CD8-positive, alpha-beta memory T cell (primary cell): Measurements from ENCODE around the gene PLEKHA3. TPM values are rescaled to one million over a fixed set of nuclear protein-coding genes. Genes with fewer than 3 reads are reported as not detected.
A peak's percentile ranks its signal among the peaks of the same experiment; 100 is the strongest.
"Not testable (repeated sequence)": the region's sequence is repeated elsewhere in the genome, so short reads cannot be mapped to it uniquely, and the experiment has no call there.

Source experiments
- CTCF ChIA-PET: fragments of 350-600 bp; sonication (Branson Sonifier 250); formaldehyde crosslinking; loops from one replicate; lab custom pipeline; 2021; ENCODE audit warnings: antibody characterized with exemption; lab: Charles Lee
- POLR2A ChIA-PET: fragments of 350-600 bp; sonication (Branson Sonifier 250); formaldehyde crosslinking; loops from one replicate; lab custom pipeline; 2021; ENCODE audit warnings: antibody characterized with exemption; lab: Charles Lee
- DNase-seq, 5 donors: peaks; one replicate each; pipeline versions ENCODE4 v3.0.0 to v3.0.0-alpha.2; 2020 to 2022; ENCODE audit warnings: mixed read lengths in 1 of 5
- H3K27ac ChIP-seq: one replicate; pipeline ENCODE4 v1.7.0; 2013; ENCODE audit warnings: low read depth, mild to moderate bottlenecking, low read length, moderate library complexity
- H3K27me3 ChIP-seq: 2 replicates; pipeline ENCODE4 v1.7.0; 2013; ENCODE audit warnings: low read length, mild to moderate bottlenecking; ENCODE audit not compliant: insufficient read depth, poor library complexity, severe bottlenecking
- H3K36me3 ChIP-seq: 2 replicates; pipeline ENCODE4 v1.7.0; 2013; ENCODE audit warnings: mild to moderate bottlenecking, low read length, moderate library complexity; ENCODE audit not compliant: insufficient read depth
- H3K4me1 ChIP-seq: 2 replicates; pipeline ENCODE4 v1.7.0; 2013; ENCODE audit warnings: mild to moderate bottlenecking, low read length, moderate library complexity; ENCODE audit not compliant: insufficient read depth
- H3K4me3 ChIP-seq: 2 replicates; pipeline ENCODE4 v1.7.0; 2013; ENCODE audit warnings: mild to moderate bottlenecking, low read length
- H3K9me3 ChIP-seq: 2 replicates; pipeline ENCODE4 v1.7.0; 2013; ENCODE audit warnings: mild to moderate bottlenecking, low read length
- H3K27ac Mint-ChIP-seq, 8 donors: one replicate each; pipeline ENCODE4 v1.8.0; 2020 to 2021; ENCODE audit warnings: mixed read lengths in 8 of 8, mild to moderate bottlenecking in 6 of 8, inconsistent platforms in 3 of 8, moderate library complexity in 3 of 8
- H3K27me3 Mint-ChIP-seq, 2 donors: one replicate each; pipeline ENCODE4 v1.8.0; 2020 to 2021; ENCODE audit warnings: mixed read lengths in 2 of 2, mild to moderate bottlenecking in 1 of 2, moderate library complexity in 1 of 2
- H3K36me3 Mint-ChIP-seq, 3 donors: one replicate each; pipeline ENCODE4 v1.8.0; 2020 to 2021; ENCODE audit warnings: mixed read lengths in 3 of 3, inconsistent platforms in 1 of 3, mild to moderate bottlenecking in 1 of 3
- H3K4me1 Mint-ChIP-seq, 3 donors: one replicate each; pipeline ENCODE4 v1.8.0; 2020 to 2021; ENCODE audit warnings: mixed read lengths in 3 of 3, inconsistent platforms in 1 of 3, mild to moderate bottlenecking in 1 of 3
- H3K4me3 Mint-ChIP-seq, 7 donors: one replicate each; pipeline ENCODE4 v1.8.0; 2020 to 2021; ENCODE audit warnings: mixed read lengths in 7 of 7, mild to moderate bottlenecking in 6 of 7, moderate library complexity in 4 of 7, inconsistent platforms in 2 of 7
- H3K9me3 Mint-ChIP-seq, 5 donors: one replicate each; pipeline ENCODE4 v1.8.0; 2020 to 2022; ENCODE audit warnings: mixed read lengths in 5 of 5, mild to moderate bottlenecking in 3 of 5, moderate library complexity in 2 of 5, inconsistent platforms in 1 of 5
- polyA plus RNA-seq: library from polyadenylated mRNA; unstranded; fragments of 300-500 nt; fragmentation: Illumina TruSeq; gene quantifications from one replicate; pipeline ENCODE4 v1.2.3, GENCODE V29; 2021
- total RNA-seq, 2 experiments: library from RNA; stranded (reverse); gene quantifications; one replicate each; pipeline ENCODE4 v1.2.3, GENCODE V29; 2021

The PLEKHA3 gene
- total and polyA plus RNA-seq, 3 experiments from 2014 or later: 25.1 to 34.9 (median 28.1) TPM

- H3K4me3 ChIP-seq: peak within 1 kb of the TSS; percentile 64
- no peaks in the 10 kb centered on the region for H3K9me3 Mint-ChIP-seq
- H3K27me3 Mint-ChIP-seq: peaks cover 0 to 2% of the 10 kb centered on the region in 2 donors
- H3K27me3 ChIP-seq: no peaks in the 10 kb centered on the region
- no peaks in the 10 kb centered on the region for H3K9me3 ChIP-seq
- H3K27ac Mint-ChIP-seq: peak within 1 kb of the TSS; percentile 91 to 97 (median 96)
- H3K4me3 Mint-ChIP-seq: peak within 1 kb of the TSS; percentile 86 to 96 (median 89)
- H3K4me1 Mint-ChIP-seq: peaks cover 27 to 38% (median 31%) of the 10 kb centered on the region in 3 donors
- POLR2A ChIA-PET: interaction anchor here (0.6 to 2.7 kb wide), 9 partner anchors 9 to 72 kb away, joined by 3 to 25 read pairs (median 4); no protein-coding TSS in a partner anchor
- peak; percentile 93 to 96 (median 95) for DNase-seq
- peaks cover 12% of the 10 kb centered on the region for H3K36me3 ChIP-seq
- peak within 1 kb of the TSS; percentile 88 for H3K27ac ChIP-seq
- CTCF ChIA-PET: interaction anchor here (0.7 to 3.2 kb wide), 8 partner anchors 16 to 339 kb away, joined by 3 to 27 read pairs (median 4); partner anchors contain the start of genes PLEKHA3 and RBM45
- H3K36me3 Mint-ChIP-seq: peaks cover 0 to 32% (median 11%) of the 10 kb centered on the region in 3 donors
- H3K4me1 ChIP-seq: peaks cover 25% of the 10 kb centered on the region
These were observed 29.3 kb upstream of the PLEKHA3 start, which contains the start of the genes PJVK and PRKRA for GRCh38 chr2:178450774-178451525. Gene PJVK (plus strand): TSS chr2:178451378. CDS start chr2:178453410, 2,032 bp downstream. Gene PRKRA (minus strand): TSS chr2:178451175. CDS start chr2:178451030, 145 bp downstream.

GRCh38 chr2:178452334-178452733 is 27.9 kb upstream of the PLEKHA3 start:
- Histone ChIP-seq H3K4me3 (no peak overlapping the region), H3K27me3 (no peaks in the 10 kb centered on the region), H3K4me1 (peaks cover 25% of the 10 kb centered on the region), H3K27ac (no peak overlapping the region), H3K9me3 (no peaks in the 10 kb centered on the region), H3K36me3 (peaks cover 12% of the 10 kb centered on the region)
- ChIA-PET CTCF (interaction anchor here (0.7 kb wide), 1 partner anchor 72 kb away, joined by 3 read pairs; no protein-coding TSS in a partner anchor), POLR2A (interaction anchor here (1.7 kb wide), 1 partner anchor 24 kb away, joined by 5 read pairs; no protein-coding TSS in a partner anchor)
- peak overlapping the region in 4 of 8 donors; percentile 6 to 96 (median 44) for H3K27ac Mint-ChIP-seq
- no peak for DNase-seq
- H3K9me3 Mint-ChIP-seq: no peaks in the 10 kb centered on the region
- H3K36me3 Mint-ChIP-seq: peaks cover 0 to 23% (median 11%) of the 10 kb centered on the region in 3 donors
- peaks cover 27 to 35% (median 31%) of the 10 kb centered on the region in 3 donors for H3K4me1 Mint-ChIP-seq
- H3K4me3 Mint-ChIP-seq: peak overlapping the region in 5 of 7 donors; percentile 51 to 96 (median 89)
- peaks cover 0 to 3% of the 10 kb centered on the region in 2 donors for H3K27me3 Mint-ChIP-seq

GRCh38 chr2:178452870-178453269 is 27.4 kb upstream of the PLEKHA3 start:
- peaks cover 11% of the 10 kb centered on the region for H3K36me3 ChIP-seq
- Mint-ChIP-seq H3K27me3 (peaks cover 0 to 6% of the 10 kb centered on the region in 2 donors), H3K4me1 (peaks cover 26 to 33% (median 29%) of the 10 kb centered on the region in 3 donors), H3K36me3 (peaks cover 0 to 20% (median 10%) of the 10 kb centered on the region in 3 donors), H3K4me3 (peak overlapping the region in 1 of 7 donors; percentile 76), H3K27ac (peak overlapping the region in 1 of 8 donors; percentile 96), H3K9me3 (no peaks in the 10 kb centered on the region)
- ChIA-PET POLR2A (no interaction called here), CTCF (no interaction called here)
- no peak overlapping the region for H3K27ac ChIP-seq
- H3K4me3 ChIP-seq: no peak overlapping the region
- peaks cover 25% of the 10 kb centered on the region for H3K4me1 ChIP-seq
- H3K27me3 ChIP-seq: no peaks in the 10 kb centered on the region
- no peak for DNase-seq
- no peaks in the 10 kb centered on the region for H3K9me3 ChIP-seq

GRCh38 chr2:178455947-178456346 is 24.3 kb upstream of the PLEKHA3 start:
- Mint-ChIP-seq H3K4me3 (no peak overlapping the region), H3K4me1 (peaks cover 5 to 8% (median 6%) of the 10 kb centered on the region in 3 donors), H3K36me3 (peaks cover 0 to 2% (median 0%) of the 10 kb centered on the region in 3 donors), H3K27me3 (peaks cover 0 to 4% of the 10 kb centered on the region in 2 donors), H3K9me3 (no peaks in the 10 kb centered on the region), H3K27ac (no peak overlapping the region)
- no peak overlapping the region for H3K27ac ChIP-seq
- no peaks in the 10 kb centered on the region for H3K36me3 ChIP-seq
- H3K4me3 ChIP-seq: no peak overlapping the region
- CTCF ChIA-PET: no interaction called here
- H3K27me3 ChIP-seq: no peaks in the 10 kb centered on the region
- H3K9me3 ChIP-seq: no peaks in the 10 kb centered on the region
- POLR2A ChIA-PET: no interaction called here
- H3K4me1 ChIP-seq: peaks cover 5% of the 10 kb centered on the region
- no peak for DNase-seq

- Histone ChIP-seq H3K36me3 (no peaks in the 10 kb centered on the region), H3K4me3 (no peak overlapping the region), H3K27ac (no peak overlapping the region), H3K27me3 (no peaks in the 10 kb centered on the region), H3K4me1 (no peaks in the 10 kb centered on the region), H3K9me3 (no peaks in the 10 kb centered on the region)
- peaks cover 0 to 4% of the 10 kb centered on the region in 2 donors for H3K27me3 Mint-ChIP-seq
- POLR2A ChIA-PET: no interaction called here
- CTCF ChIA-PET: interaction anchor here (1.1 kb wide), 1 partner anchor 9 kb away, joined by 3 read pairs; no protein-coding TSS in a partner anchor
- no peaks in the 10 kb centered on the region for H3K9me3 Mint-ChIP-seq
- no peak for DNase-seq
- peaks cover 0 to 2% (median 0%) of the 10 kb centered on the region in 3 donors for H3K36me3 Mint-ChIP-seq
- no peak overlapping the region for H3K27ac Mint-ChIP-seq
- H3K4me1 Mint-ChIP-seq: no peaks in the 10 kb centered on the region
- no peak overlapping the region for H3K4me3 Mint-ChIP-seq
These were observed 22.8 kb upstream of the PLEKHA3 start for GRCh38 chr2:178457390-178457886.

- no peak for DNase-seq
- Mint-ChIP-seq H3K27ac (no peak overlapping the region), H3K4me1 (no peaks in the 10 kb centered on the region), H3K27me3 (no peaks in the 10 kb centered on the region), H3K9me3 (no peaks in the 10 kb centered on the region), H3K4me3 (no peak overlapping the region), H3K36me3 (peaks cover 0 to 3% (median 2%) of the 10 kb centered on the region in 3 donors)
- ChIA-PET POLR2A (no interaction called here), CTCF (no interaction called here)
- no peaks in the 10 kb centered on the region for H3K36me3 ChIP-seq
- no peaks in the 10 kb centered on the region for H3K27me3 ChIP-seq
- no peaks in the 10 kb centered on the region for H3K4me1 ChIP-seq
- H3K4me3 ChIP-seq: no peak overlapping the region
- no peaks in the 10 kb centered on the region for H3K9me3 ChIP-seq
- no peak overlapping the region for H3K27ac ChIP-seq
These were observed 10.9 kb upstream of the PLEKHA3 start for GRCh38 chr2:178469219-178469849.

GRCh38 chr2:178471313-178471712 is 8.9 kb upstream of the PLEKHA3 start:
- H3K27me3 ChIP-seq, H3K4me3 ChIP-seq, H3K27me3 Mint-ChIP-seq, H3K4me1 ChIP-seq, H3K9me3 ChIP-seq, H3K36me3 ChIP-seq, H3K27ac Mint-ChIP-seq, H3K9me3 Mint-ChIP-seq, H3K27ac ChIP-seq, DNase-seq, CTCF ChIA-PET, H3K36me3 Mint-ChIP-seq, H3K4me1 Mint-ChIP-seq, POLR2A ChIA-PET, H3K4me3 Mint-ChIP-seq: not testable (repeated sequence)
